K562 (cell line): ENCODE results near the gene AMPD3. TPM values are rescaled to one million over a fixed set of nuclear protein-coding genes. Genes with fewer than 3 reads are reported as not detected.

Source experiments
- ATAC-seq: fragments of 200-7000 bp; cut with Tn5 transposase; 3 replicates; pipeline ENCODE4 v1.9.1; 2020; ENCODE audit warnings: moderate library complexity
- BruUV-seq: library from RNA; stranded (reverse); fragments of 400-500 nt; replicated peaks from 2 replicates; lab custom pipeline; 2021; lab: Mats Ljungman, UMichigan
- CTCF ChIA-PET: fragments of 300-600 bp; formaldehyde crosslinking; extraction: SDS; loops from one replicate; lab custom pipeline; 2021; ENCODE audit warnings: low intra/inter-chr PET ratio; lab: Yijun Ruan, JAX
- POLR2A ChIA-PET: fragments of 300-600, 350-650 bp; sonication (Branson Sonifier 250); formaldehyde crosslinking; extraction: SDS; loops from one replicate; lab custom pipeline; 2021; ENCODE audit warnings: antibody characterized with exemption, inconsistent platforms; lab: Yijun Ruan, JAX
- DNase-seq, 4 experiments: peaks; one replicate each; pipeline versions ENCODE4 v3.0.0 to v3.0.0-alpha.2; 2011 to 2018; ENCODE audit warnings: low spot score in 3 of 4, mixed read lengths in 3 of 4; ENCODE audit errors: extremely low read depth in 1 of 4
- FAIRE-seq: peaks from 2 replicates; lab custom pipeline; 2011; peaks lifted over from hg19 to GRCh38; lab: Jason Lieb, UNC
- H2AFZ ChIP-seq: 2 replicates; pipeline ENCODE4 v1.6.0; 2011; ENCODE audit warnings: low read depth, low read length, control low read depth, inconsistent platforms
- H3K27ac ChIP-seq: fragments of 200-600 bp; 3 replicates; pipeline ENCODE4 v1.8.0; 2011; ENCODE audit warnings: low read depth, mild to moderate bottlenecking, control low read depth, inconsistent platforms, low read length, moderate library complexity, mixed read lengths; ENCODE audit errors: extremely low read depth
- H3K27me3 ChIP-seq, 2 experiments: fragments of 300-600 bp in 1 of 2; 2 replicates in 1 of 2; 3 replicates in 1 of 2; pipeline versions ENCODE4 v1.6.0 to v1.8.0; 2011; ENCODE audit warnings: inconsistent platforms in 2 of 2, low read length in 2 of 2, mild to moderate bottlenecking in 1 of 2, mixed read lengths in 1 of 2, moderate library complexity in 1 of 2; ENCODE audit not compliant: control insufficient read depth in 2 of 2, insufficient read depth in 2 of 2
- H3K36me3 ChIP-seq: fragments of 300-600 bp; 3 replicates; pipeline ENCODE4 v1.8.0; 2011; ENCODE audit warnings: mild to moderate bottlenecking, low read length, inconsistent platforms; ENCODE audit not compliant: control insufficient read depth, insufficient read depth
- H3K4me1 ChIP-seq, 2 experiments: fragments of 200-600 bp in 1 of 2; replicated peaks in 1 of 2; 2 replicates in 1 of 2; 3 replicates in 1 of 2; pipeline versions ENCODE4 v1.5.1 to v1.8.0; 2011; ENCODE audit warnings: inconsistent platforms in 2 of 2, low read length in 2 of 2, mild to moderate bottlenecking in 1 of 2, mixed read lengths in 1 of 2, moderate library complexity in 1 of 2; ENCODE audit not compliant: control insufficient read depth in 2 of 2, insufficient read depth in 2 of 2
- H3K4me2 ChIP-seq: 2 replicates; pipeline ENCODE4 v1.6.1; 2011; ENCODE audit warnings: low read length, control low read depth, inconsistent platforms, mixed read lengths; ENCODE audit not compliant: insufficient read depth
- H3K4me3 ChIP-seq: fragments of 200-600 bp; sonication (generic), shearing (Covaris generic); 2 replicates; pipeline ENCODE4 v1.5.1; 2016; ENCODE audit warnings: control low read depth, inconsistent platforms
- H3K79me2 ChIP-seq: fragments of 200-600 bp; 3 replicates; pipeline ENCODE4 v1.8.0; 2011; ENCODE audit warnings: low read length, inconsistent platforms; ENCODE audit not compliant: control insufficient read depth, insufficient read depth
- H3K9ac ChIP-seq, 2 experiments: 2 replicates each; pipeline versions ENCODE4 v1.6.0 to v1.6.1; 2011; ENCODE audit warnings: low read depth in 2 of 2, low read length in 2 of 2, control low read depth in 1 of 2, inconsistent platforms in 1 of 2, mild to moderate bottlenecking in 1 of 2, mixed read lengths in 1 of 2; ENCODE audit not compliant: insufficient read depth in 1 of 2
- H3K9me1 ChIP-seq: one replicate; pipeline ENCODE4 v1.6.0; 2011; ENCODE audit warnings: inconsistent platforms, mild to moderate bottlenecking, low read length, moderate library complexity; ENCODE audit not compliant: control insufficient read depth, insufficient read depth
- H3K9me3 ChIP-seq: replicated peaks from 2 replicates; pipeline ENCODE4 v1.5.1; 2011; ENCODE audit warnings: low read depth, low read length, inconsistent platforms; ENCODE audit not compliant: control insufficient read depth, insufficient read depth
- H4K20me1 ChIP-seq: replicated peaks from 2 replicates; pipeline ENCODE4 v1.6.1; 2011; ENCODE audit warnings: low read length, inconsistent platforms, mixed read lengths; ENCODE audit not compliant: control insufficient read depth, insufficient read depth
- CBX8 ChIP-seq: fragments of 200-600 bp; sonication (generic); IDR thresholded peaks from 2 replicates; pipeline ENCODE4 v1.6.1; 2012; ENCODE audit warnings: borderline replicate concordance, mixed run types, low read depth, mild to moderate bottlenecking, moderate library complexity, mixed read lengths, low read length, control low read depth, inconsistent platforms; ENCODE audit not compliant: poor library complexity, severe bottlenecking; ENCODE audit errors: extremely low read depth
- CSDE1 ChIP-seq, 2 experiments: fragments of 450-650 bp; IDR thresholded peaks; 2 replicates each; pipeline ENCODE4 v1.6.1; 2016; ENCODE audit warnings: mild to moderate bottlenecking in 1 of 2
- E2F3 ChIP-seq: fragments of 250-450 bp; sonication (Bioruptor Pico); IDR thresholded peaks from 2 replicates; pipeline ENCODE4 v1.4.0; 2020; ENCODE audit warnings: mild to moderate bottlenecking
- FOXM1 ChIP-seq, 2 experiments: fragments of 450-650 bp in 1 of 2; sonication (generic) in 1 of 2; formaldehyde crosslinking in 1 of 2; IDR thresholded peaks; 2 replicates each; pipeline versions ENCODE4 v1.6.1 to v1.9.0; 2017 to 2022; ENCODE audit warnings: low read depth in 2 of 2, mild to moderate bottlenecking in 2 of 2, missing genetic modification reagents in 1 of 2, moderate library complexity in 1 of 2
- KDM2B ChIP-seq: fragments of 250-450 bp; sonication (Bioruptor Pico); IDR thresholded peaks from 2 replicates; pipeline ENCODE4 v1.8.0; 2021; ENCODE audit warnings: mild to moderate bottlenecking, moderate library complexity
- MECOM ChIP-seq: fragments of 250-450 bp; sonication (Bioruptor Pico); IDR thresholded peaks from 2 replicates; pipeline ENCODE4 v1.8.0; 2022; ENCODE audit warnings: inconsistent platforms
- RAD51 ChIP-seq: fragments of 450-650 bp; IDR thresholded peaks from 2 replicates; pipeline ENCODE4 v1.7.1; 2016; ENCODE audit warnings: low read depth, mild to moderate bottlenecking, borderline replicate concordance
- RFX1 ChIP-seq: fragments of 450-650 bp; IDR thresholded peaks from 2 replicates; pipeline ENCODE4 v1.6.1; 2016; ENCODE audit warnings: mild to moderate bottlenecking, moderate library complexity
- SMAD2 ChIP-seq: fragments of 150-350 bp; IDR thresholded peaks from 2 replicates; pipeline ENCODE4 v1.6.1; 2014; ENCODE audit warnings: low read depth, mild to moderate bottlenecking, low read length
- TAF1 ChIP-seq: IDR thresholded peaks from 2 replicates; pipeline ENCODE4 v1.6.1; 2011; ENCODE audit warnings: mild to moderate bottlenecking, low read length, moderate library complexity; ENCODE audit not compliant: insufficient read depth, control insufficient read depth, severe bottlenecking; ENCODE audit errors: extremely low read depth
- XRCC4 ChIP-seq: IDR thresholded peaks from one replicate; pipeline ENCODE4 v1.6.1; 2011; ENCODE audit not compliant: insufficient read depth, insufficient read length; ENCODE audit errors: extremely low read depth
- ZNF311 ChIP-seq: fragments of 250-450 bp; sonication (Bioruptor Pico); IDR thresholded peaks from 2 replicates; pipeline ENCODE4 v1.4.0; 2020; ENCODE audit warnings: mild to moderate bottlenecking, moderate library complexity
- ZNF384 ChIP-seq: IDR thresholded peaks from 2 replicates; pipeline ENCODE4 v1.6.1; 2012; ENCODE audit warnings: low read depth, low read length, improper control_type of control experiment
- WGBS: fragments of 100-300 bp; shearing (Covaris generic); methylation state at CpG from one replicate; pipeline ENCODE4 v1.1.6; 2016; ENCODE audit warnings: low coverage, mixed read lengths; ENCODE audit not compliant: insufficient coverage; ENCODE audit errors: missing lambda C conversion rate; 5-methylcytosine and 5-hydroxymethylcytosine counted together
- in situ Hi-C: fragments of 300-500 bp; cut with MboI; formaldehyde crosslinking; loops from 4 replicates; pipeline ENCODE4 v1.15.0; 2018; ENCODE audit warnings: inconsistent platforms, mixed read lengths
- intact Hi-C: fragments of 100-400 bp; cut with micrococcal nuclease; formaldehyde crosslinking; loops from 2 replicates; pipeline ENCODE4 v1.14.2; 2022
- polyA plus RNA-seq, 8 experiments: library from polyadenylated mRNA; depleted of rRNA in 4 of 8; stranded (reverse) in 5 of 8; unstranded in 3 of 8; fragments of >200 nt; fragmentation: Nextera tagmentation in 2 of 8; fragmentation: Illumina TruSeq in 1 of 8; extraction: Ambion mirVana in 2 of 8; extraction: Trizol in 1 of 8; gene quantifications; 2 replicates each; pipeline versions ENCODE4 v1.2.1 to v1.2.3, GENCODE V29; 2011 to 2014; ENCODE audit warnings: inconsistent platforms in 1 of 8, missing spikeins in 1 of 8
- total RNA-seq, 7 experiments: library from RNA; depleted of rRNA in 6 of 7; stranded (reverse); fragments of >200 nt in 6 of 7; fragmentation: Illumina TruSeq in 2 of 7; extraction: Trizol in 2 of 7; gene quantifications; 2 replicates each; pipeline versions ENCODE4 v1.2.1 to v1.2.3, GENCODE V29; 2011 to 2021; ENCODE audit warnings: low replicate concordance in 1 of 7
- TF ChIP-seq, protein P1 (sequence below), 2 experiments: fragments of 450-650 bp; formaldehyde crosslinking in 1 of 2; IDR thresholded peaks; 2 replicates each; pipeline versions ENCODE4 v1.4.0 to v1.6.1; 2014 to 2020; ENCODE audit warnings: mild to moderate bottlenecking in 2 of 2, borderline replicate concordance in 1 of 2, low read depth in 1 of 2

Gene AMPD3
- total and polyA plus RNA-seq, 9 of the 15 experiments (the other 6 are each of a cell fraction or from before 2014, with no cell fraction given), result 4.4 to 23.6 (median 11.2) TPM

DNA sequence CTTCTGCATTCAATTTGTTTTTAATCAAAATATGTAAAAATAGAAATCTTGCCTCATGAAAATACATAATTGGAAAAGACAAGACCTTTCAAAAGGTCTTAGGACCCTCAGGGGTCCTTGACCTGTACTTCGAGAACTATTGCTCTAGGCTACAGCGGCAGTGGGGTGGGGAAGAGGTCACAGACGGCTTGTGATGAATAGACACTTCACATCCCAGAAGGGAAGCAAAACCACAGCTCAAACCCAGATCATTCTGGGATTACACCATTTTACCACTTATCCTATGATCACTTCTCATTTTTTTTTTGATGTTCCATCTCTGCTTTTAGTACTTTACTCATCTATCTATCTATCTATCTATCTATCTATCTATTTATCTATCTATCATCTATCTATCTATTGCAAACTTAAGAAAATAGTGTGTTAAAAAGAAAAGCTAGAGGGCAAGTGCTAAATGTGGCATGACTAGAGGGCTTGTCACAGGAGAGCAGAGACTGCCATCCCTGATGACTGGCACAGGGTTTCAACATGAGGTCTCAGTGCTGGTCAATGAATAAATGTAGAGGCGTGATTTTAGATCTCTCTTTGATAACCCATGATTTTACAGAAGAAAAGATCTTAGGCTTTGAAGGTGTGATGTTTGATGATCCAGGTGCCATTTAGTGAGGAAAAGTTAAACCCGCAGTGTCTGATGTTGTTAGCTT, 48.9 kb downstream of the AMPD3 start:
- 89% methylated on average over 5 of the region's 5 CpGs for WGBS
- no peaks in the 10 kb centered on the region for H3K9me1 ChIP-seq
- H2AFZ ChIP-seq, result no peak overlapping the region
- ATAC-seq (no peak), DNase-seq (no peak), FAIRE-seq (no peak)
- no peaks in the 10 kb centered on the region for H3K4me1 ChIP-seq
- intact Hi-C loops (no loop called here), in situ Hi-C loops (loop anchor here (25.0 kb wide), 1 partner anchor 233 kb away; no protein-coding TSS in a partner anchor)
- ChIA-PET POLR2A (no interaction called here), CTCF (no interaction called here)
- H3K4me3 ChIP-seq, result no peak overlapping the region
- H3K4me2 ChIP-seq, result no peak overlapping the region
- H3K9me3 ChIP-seq, result no peaks in the 10 kb centered on the region
- peaks cover 72% of the 10 kb centered on the region for H3K36me3 ChIP-seq
- no peaks in the 10 kb centered on the region for H4K20me1 ChIP-seq
- H3K27ac ChIP-seq, result no peak overlapping the region
- H3K27me3 ChIP-seq, result no peaks in the 10 kb centered on the region
- H3K9ac ChIP-seq, result no peak overlapping the region
- no peaks in the 10 kb centered on the region for H3K79me2 ChIP-seq
- no TSS peak for BruUV-seq
- TF ChIP-seq FOXM1 (IDR thresholded peaks at IDR 0.05; ENCODE audit: low read depth), result no peak
- TF ChIP-seq FOXM1 (CRISPR knock-in tag; IDR thresholded peaks at IDR 0.05; ENCODE audit: low read depth), result no peak
- TF ChIP-seq TAF1, result no peak
- no peak for TF ChIP-seq CSDE1 (IDR thresholded peaks at IDR 0.05)
- no peak for TF ChIP-seq SMAD2
- TF ChIP-seq KDM2B, result no peak
- no peak for TF ChIP-seq XRCC4
- TF ChIP-seq RFX1, result no peak
- TF ChIP-seq RAD51, result no peak
- TF ChIP-seq E2F3, result no peak
- no peak for TF ChIP-seq ZNF311
- TF ChIP-seq CBX8, result no peak
- TF ChIP-seq MECOM (CRISPR knock-in tag), result no peak
- TF ChIP-seq, protein P1, sequence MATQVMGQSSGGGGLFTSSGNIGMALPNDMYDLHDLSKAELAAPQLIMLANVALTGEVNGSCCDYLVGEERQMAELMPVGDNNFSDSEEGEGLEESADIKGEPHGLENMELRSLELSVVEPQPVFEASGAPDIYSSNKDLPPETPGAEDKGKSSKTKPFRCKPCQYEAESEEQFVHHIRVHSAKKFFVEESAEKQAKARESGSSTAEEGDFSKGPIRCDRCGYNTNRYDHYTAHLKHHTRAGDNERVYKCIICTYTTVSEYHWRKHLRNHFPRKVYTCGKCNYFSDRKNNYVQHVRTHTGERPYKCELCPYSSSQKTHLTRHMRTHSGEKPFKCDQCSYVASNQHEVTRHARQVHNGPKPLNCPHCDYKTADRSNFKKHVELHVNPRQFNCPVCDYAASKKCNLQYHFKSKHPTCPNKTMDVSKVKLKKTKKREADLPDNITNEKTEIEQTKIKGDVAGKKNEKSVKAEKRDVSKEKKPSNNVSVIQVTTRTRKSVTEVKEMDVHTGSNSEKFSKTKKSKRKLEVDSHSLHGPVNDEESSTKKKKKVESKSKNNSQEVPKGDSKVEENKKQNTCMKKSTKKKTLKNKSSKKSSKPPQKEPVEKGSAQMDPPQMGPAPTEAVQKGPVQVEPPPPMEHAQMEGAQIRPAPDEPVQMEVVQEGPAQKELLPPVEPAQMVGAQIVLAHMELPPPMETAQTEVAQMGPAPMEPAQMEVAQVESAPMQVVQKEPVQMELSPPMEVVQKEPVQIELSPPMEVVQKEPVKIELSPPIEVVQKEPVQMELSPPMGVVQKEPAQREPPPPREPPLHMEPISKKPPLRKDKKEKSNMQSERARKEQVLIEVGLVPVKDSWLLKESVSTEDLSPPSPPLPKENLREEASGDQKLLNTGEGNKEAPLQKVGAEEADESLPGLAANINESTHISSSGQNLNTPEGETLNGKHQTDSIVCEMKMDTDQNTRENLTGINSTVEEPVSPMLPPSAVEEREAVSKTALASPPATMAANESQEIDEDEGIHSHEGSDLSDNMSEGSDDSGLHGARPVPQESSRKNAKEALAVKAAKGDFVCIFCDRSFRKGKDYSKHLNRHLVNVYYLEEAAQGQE (IDR thresholded peaks at IDR 0.05; ENCODE audit: borderline replicate concordance), result no peak
- TF ChIP-seq, protein P1 (CRISPR knock-in tag; IDR thresholded peaks at IDR 0.05; ENCODE audit: low read depth), result no peak
- no peak for TF ChIP-seq ZNF384
